ENCODE results near the gene CCDC152. TPM values are rescaled to one million over a fixed set of nuclear protein-coding genes. Genes with fewer than 3 reads are reported as not detected.
"Not testable (repeated sequence)": the region's sequence is repeated elsewhere in the genome, so short reads cannot be mapped to it uniquely, and the experiment has no call there.

The CCDC152 gene
- total RNA-seq, 2 donors from 2014 or later, result 10.5 to 13.5 TPM

DNA sequence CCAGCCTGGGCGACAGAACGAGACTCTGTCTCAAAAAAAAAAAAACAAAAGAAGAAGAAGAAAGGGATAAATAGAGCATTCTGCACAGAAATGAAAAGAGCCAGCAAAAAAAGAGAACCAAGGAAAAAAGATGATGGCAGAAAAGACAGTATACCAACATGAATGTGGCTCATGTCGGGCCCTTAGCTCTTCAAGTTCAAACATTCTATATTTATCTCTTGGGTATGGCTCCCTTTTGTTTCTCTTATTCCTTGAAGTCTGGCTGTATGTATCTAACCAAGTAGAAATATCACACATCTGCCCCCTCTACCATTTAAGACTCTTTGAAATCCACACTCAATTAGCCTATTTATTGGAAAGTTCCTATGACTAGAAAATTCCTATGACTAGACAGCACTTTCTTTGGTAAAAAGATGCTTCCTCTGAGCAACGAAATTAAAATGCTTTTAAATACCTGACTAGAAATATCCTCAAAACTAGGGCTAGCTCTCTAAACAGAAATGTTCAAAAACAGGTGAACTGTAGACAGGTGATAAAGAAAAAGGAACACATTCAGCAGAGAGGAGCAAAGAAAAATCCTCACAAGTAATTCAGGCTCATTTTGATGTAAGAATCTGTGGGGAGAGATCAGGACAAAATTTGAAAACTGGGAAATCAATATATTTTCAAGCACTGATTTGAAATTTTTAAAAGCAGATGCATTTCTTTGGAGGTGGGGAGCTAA, 52.4 kb downstream of the CCDC152 start:
- ATAC-seq (replicated peaks in 1 of 2), result no peak
- Mint-ChIP-seq H3K36me3 (ENCODE audit: insufficient read depth in 2 of 2) (no peaks in the 10 kb centered on the region), H3K27me3 (ENCODE audit: low read depth) (no peaks in the 10 kb centered on the region), H3K9me3 (no peaks in the 10 kb centered on the region), H3K4me1 (ENCODE audit: low read depth) (peaks cover 6% of the 10 kb centered on the region), H3K27ac (no peak overlapping the region), H3K4me3 (no peak overlapping the region)
- DNase-seq, result no peak

DNA sequence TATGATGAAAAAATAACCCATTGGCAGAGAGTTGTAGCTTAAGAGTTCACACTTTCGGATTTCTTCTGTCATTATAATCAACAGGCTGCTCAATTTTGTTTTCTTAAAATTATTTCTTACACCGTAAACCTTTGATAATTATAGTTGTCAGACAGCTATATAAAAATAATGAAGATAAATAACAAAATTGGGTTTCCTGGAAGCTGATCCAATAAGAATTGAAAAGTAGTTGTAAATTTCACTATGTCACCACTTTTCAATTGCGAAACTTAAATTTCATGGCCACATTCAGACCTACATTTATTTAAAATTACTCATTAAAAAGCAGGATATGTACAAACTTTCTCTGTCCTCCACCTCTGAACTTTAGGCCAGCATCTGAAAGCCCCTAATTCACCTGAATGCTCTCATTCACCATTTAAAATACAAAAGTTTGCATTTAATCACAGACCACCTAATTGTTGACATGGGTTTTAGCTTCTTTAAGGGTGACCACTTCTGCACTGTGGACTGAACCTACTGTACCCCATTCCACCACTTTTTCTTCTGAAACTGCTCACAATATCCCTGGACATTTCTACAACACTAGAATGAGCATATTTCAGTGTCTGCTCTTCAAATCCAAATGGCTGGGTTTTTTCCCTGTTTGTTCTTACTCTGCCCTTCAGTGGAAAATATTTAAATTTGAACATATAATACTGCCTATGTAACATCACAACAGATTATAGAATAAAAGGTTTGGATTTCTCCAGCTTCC, 54.4 kb downstream of the CCDC152 start:
- ATAC-seq (replicated peaks in 1 of 2) (no peak), DNase-seq (no peak)
- Mint-ChIP-seq H3K36me3 (ENCODE audit: insufficient read depth in 2 of 2) (no peaks in the 10 kb centered on the region), H3K4me1 (ENCODE audit: low read depth) (peaks cover 6% of the 10 kb centered on the region), H3K27ac (no peak overlapping the region), H3K27me3 (ENCODE audit: low read depth) (no peaks in the 10 kb centered on the region), H3K4me3 (no peak overlapping the region), H3K9me3 (no peaks in the 10 kb centered on the region)

DNA sequence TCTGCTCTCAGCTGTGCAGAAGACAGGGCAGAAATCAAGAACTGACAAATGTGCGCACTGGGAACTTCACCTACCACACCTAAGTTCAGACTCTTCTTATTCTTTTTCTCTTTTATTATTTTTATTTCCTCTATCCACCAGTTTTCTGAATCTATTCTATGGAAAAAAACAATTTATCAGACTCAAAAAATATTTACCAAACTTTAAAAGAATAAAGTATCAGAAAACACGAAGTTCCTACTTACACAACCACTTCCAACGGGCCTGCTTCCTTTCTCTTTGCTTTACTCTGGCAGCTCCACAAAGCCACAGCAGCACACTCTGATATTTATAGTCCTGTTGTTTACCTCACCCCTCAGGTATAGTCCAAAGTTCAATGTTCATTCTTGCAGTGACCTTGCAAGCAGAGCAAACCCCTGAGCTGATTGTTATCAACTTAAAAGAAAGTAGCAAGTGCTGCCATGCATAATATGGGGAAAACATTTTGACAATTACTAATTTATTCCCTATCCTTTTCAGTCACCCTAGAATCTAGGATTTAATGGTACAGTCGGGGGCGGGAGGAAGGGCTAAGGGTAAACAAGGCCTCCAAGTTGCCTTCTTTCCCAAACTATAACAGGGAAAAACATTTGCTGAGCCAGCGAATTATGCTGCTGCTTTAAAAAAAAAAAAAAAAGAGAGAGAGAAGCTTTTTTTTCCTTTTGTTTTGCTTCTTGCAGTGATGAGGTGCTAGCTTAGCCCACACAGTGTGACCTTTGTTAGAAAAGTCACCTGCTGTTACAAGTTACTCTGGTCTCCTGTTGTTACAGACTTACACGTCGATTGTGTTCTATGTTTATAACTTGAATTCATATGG, 55.2 kb downstream of the CCDC152 start, which contains the start of gene SELENOP:
Gene SELENOP, minus strand, starts transcription at position 302 of the 856 bp plus-strand sequence. CDS start 3,539 bp downstream, outside the sequence.
- Mint-ChIP-seq H3K9me3 (no peaks in the 10 kb centered on the region), H3K27me3 (ENCODE audit: low read depth) (no peaks in the 10 kb centered on the region), H3K27ac (no peak within 1 kb of the TSS), H3K4me3 (no peak within 1 kb of the TSS), H3K36me3 (ENCODE audit: insufficient read depth in 2 of 2) (no peaks in the 10 kb centered on the region), H3K4me1 (ENCODE audit: low read depth) (peaks cover 6% of the 10 kb centered on the region)
- DNase-seq (no peak), ATAC-seq (replicated peaks in 1 of 2) (no peak)

DNA sequence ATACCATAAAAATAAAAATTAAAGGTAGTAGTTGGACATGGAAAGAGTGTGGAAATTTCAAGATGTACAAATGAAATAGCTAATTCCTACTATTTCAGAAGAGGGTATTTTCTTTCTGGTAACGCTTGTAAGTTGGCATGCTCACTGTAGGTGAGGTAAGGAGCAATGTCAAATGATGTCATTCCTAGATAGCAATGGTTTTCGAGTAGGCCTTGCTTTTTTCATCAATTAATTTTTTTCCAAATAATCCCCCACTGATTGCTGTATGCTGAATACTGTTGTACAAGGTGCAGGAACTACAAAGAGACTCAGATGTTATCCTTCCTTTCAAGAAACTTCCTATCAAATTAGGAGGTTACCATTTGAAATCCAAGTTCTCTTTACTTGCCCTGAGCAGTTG, 56.0 kb downstream of the CCDC152 start:
- Mint-ChIP-seq H3K27me3 (ENCODE audit: low read depth) (no peaks in the 10 kb centered on the region), H3K9me3 (no peaks in the 10 kb centered on the region), H3K4me1 (ENCODE audit: low read depth) (peaks cover 6% of the 10 kb centered on the region), H3K27ac (no peak overlapping the region), H3K4me3 (no peak overlapping the region), H3K36me3 (ENCODE audit: insufficient read depth in 2 of 2) (no peaks in the 10 kb centered on the region)
- ATAC-seq (replicated peaks in 1 of 2) (no peak), DNase-seq (no peak)

DNA sequence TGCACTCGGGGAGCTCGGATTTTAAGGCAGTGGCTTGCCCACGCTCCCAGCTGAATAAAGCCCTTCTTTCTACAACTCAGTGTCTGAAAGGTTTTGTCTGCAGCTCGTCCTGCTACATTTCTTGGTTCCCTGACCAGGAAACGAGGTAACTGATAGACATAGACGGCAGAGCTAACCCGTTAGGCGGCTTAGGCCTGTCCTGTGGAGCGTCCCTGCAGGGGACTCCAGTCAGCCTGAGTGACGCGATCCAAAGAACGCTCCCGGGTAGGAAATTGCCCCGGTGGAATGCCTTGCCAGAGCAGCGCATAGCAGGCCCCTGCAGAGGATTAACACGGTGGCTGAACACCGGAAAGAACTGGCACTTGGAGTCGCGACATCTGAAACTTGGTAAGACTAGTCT, 56.9 kb downstream of the CCDC152 start:
- peaks cover 6% of the 10 kb centered on the region for H3K4me1 Mint-ChIP-seq (ENCODE audit: low read depth)
- no peaks in the 10 kb centered on the region for H3K27me3 Mint-ChIP-seq (ENCODE audit: low read depth)
- ATAC-seq (replicated peaks in 1 of 2) (no peak), DNase-seq (no peak)
- H3K36me3 Mint-ChIP-seq (ENCODE audit: insufficient read depth in 2 of 2), result no peaks in the 10 kb centered on the region
- no peak overlapping the region for H3K4me3 Mint-ChIP-seq
- H3K9me3 Mint-ChIP-seq, result no peaks in the 10 kb centered on the region
- no peak overlapping the region for H3K27ac Mint-ChIP-seq

DNA sequence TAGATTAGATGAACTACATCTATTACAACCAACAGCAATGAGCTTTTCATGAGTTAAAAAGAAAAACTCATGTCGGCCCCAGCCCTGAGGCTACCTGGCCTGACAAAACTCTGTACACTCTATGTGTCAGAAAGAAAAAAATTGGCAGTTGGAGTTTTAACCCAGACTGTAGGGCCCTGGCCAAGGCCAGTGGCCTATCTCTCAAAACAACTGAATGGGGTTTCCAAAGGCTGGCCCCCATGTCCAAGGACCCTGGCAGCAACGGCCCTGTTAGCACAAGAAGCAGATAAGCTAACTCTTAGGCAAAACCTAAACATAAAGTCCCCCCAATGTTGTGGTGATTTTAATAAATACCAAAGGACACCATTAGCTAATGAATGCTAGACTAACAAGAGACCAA, 59.9 kb downstream of the CCDC152 start:
- H3K27ac Mint-ChIP-seq; DNase-seq; H3K9me3 Mint-ChIP-seq; H3K36me3 Mint-ChIP-seq (ENCODE audit: insufficient read depth in 2 of 2); H3K4me1 Mint-ChIP-seq (ENCODE audit: low read depth); H3K4me3 Mint-ChIP-seq; ATAC-seq (replicated peaks in 1 of 2); H3K27me3 Mint-ChIP-seq (ENCODE audit: low read depth): not testable (repeated sequence)

DNA sequence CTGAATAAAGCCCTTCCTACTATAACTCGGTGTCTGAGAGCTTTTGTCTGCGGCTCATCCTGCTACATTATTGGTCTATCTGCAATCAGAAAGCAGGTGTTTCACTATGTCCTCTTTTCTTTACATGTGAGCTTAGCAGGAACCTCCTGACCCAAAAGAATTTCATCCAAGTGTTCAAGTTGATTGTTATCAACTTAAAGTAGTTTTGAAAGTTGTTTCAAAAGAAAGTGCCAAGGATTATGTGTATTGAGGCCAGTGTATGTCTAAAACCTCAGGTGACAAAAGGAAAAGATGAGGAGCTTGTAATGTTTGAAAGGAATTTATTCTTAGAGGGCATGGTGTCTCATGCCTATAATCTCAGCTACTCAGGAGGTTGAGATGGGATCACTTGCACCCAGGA, 63.1 kb downstream of the CCDC152 start:
- Mint-ChIP-seq H3K9me3 (no peaks in the 10 kb centered on the region), H3K4me1 (ENCODE audit: low read depth) (no peaks in the 10 kb centered on the region), H3K36me3 (ENCODE audit: insufficient read depth in 2 of 2) (no peaks in the 10 kb centered on the region), H3K27me3 (ENCODE audit: low read depth) (no peaks in the 10 kb centered on the region), H3K4me3 (no peak overlapping the region), H3K27ac (no peak overlapping the region)
- DNase-seq (no peak), ATAC-seq (replicated peaks in 1 of 2) (no peak)

DNA sequence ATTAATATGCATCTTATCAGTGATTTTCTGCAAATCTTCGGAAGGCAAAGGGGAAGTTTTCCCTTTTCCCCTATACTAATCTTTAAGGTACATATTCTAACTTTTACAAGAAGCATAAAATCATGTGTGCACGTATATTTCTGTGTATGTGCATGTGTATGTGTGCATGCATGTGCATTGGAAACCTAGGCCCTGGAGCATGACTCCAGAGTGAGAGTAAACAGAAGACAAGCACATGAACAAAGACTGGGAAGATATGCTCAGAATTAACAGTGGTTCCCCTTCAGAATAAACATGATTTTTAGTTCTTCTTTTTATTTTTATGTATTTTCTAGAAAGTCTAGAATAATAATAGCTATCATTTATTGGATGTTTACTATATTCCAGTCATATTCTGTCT, 65.9 kb downstream of the CCDC152 start:
- no peak overlapping the region for H3K27ac Mint-ChIP-seq
- no peaks in the 10 kb centered on the region for H3K36me3 Mint-ChIP-seq (ENCODE audit: insufficient read depth in 2 of 2)
- DNase-seq (no peak), ATAC-seq (replicated peaks in 1 of 2) (no peak)
- no peaks in the 10 kb centered on the region for H3K4me1 Mint-ChIP-seq (ENCODE audit: low read depth)
- no peaks in the 10 kb centered on the region for H3K9me3 Mint-ChIP-seq
- H3K27me3 Mint-ChIP-seq (ENCODE audit: low read depth), result no peaks in the 10 kb centered on the region
- H3K4me3 Mint-ChIP-seq, result no peak overlapping the region

DNA sequence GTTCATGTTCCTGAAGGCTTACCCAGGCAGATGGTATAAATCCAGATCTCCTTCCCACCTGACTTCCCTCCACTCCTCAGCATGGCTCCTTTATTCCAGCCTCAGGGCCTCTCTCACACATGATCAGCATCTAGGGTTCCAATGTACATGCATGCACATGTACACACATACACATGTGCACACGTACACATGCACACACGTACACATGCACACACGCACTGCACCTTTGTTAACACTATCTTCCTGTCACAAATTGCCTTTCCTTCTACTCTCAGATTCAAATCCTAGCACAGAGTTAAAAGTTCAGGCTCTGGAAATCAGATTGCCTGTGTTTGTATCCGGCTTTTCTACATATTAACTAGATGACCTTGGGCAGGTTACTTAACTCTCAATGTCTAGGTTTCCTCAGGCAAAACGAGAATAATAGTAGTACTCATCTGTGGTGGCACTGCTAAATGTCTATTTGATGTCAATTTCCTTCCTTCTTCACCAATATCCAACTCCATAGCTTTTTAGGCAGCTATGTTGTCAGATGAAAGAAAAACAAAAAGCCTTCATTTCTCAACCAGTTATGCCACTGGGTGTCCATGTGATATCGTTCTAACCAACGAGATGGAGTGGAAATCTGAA, 67.8 kb downstream of the CCDC152 start:
- Mint-ChIP-seq H3K36me3 (ENCODE audit: insufficient read depth in 2 of 2) (no peaks in the 10 kb centered on the region), H3K4me3 (no peak overlapping the region), H3K27ac (no peak overlapping the region), H3K27me3 (ENCODE audit: low read depth) (no peaks in the 10 kb centered on the region), H3K4me1 (ENCODE audit: low read depth) (no peaks in the 10 kb centered on the region), H3K9me3 (no peaks in the 10 kb centered on the region)
- ATAC-seq (replicated peaks in 1 of 2) (no peak), DNase-seq (no peak)

DNA sequence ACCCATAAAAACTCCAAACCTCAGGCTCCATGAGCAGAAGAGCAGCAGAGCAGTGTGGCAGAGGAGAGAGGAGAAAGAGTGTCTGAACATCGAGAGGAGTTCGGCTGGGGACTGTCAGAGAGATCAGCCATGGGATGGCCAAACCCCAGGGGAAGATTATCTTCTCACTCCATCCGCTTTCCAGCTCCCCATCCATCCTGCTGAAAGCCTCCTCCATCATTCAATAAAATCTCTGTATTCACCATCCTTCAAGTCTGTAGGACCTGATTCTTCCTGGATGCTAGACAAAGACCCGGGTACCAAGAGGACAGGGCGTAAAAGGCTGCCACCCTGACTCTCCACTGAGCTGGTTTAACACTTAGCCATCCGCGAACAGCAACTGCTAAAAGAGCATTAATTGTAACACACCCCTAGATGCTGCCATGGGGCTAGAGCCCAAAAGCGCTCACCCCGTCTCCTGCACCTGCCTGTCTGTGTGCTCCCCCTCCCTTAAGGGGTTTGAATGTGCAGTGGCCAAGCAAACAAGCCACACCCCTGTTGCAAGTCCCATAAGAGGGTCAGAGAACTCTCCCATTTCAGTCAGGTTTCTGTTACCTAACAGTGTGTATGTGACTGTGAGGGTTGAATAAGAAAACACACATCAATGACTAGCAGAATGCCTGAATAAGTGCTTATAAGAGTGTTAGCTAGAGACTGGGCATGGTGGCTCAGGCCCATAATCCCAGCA, 69.0 kb downstream of the CCDC152 start:
- DNase-seq (no peak), ATAC-seq (replicated peaks in 1 of 2) (no peak)
- H3K36me3 Mint-ChIP-seq (ENCODE audit: insufficient read depth in 2 of 2), result no peaks in the 10 kb centered on the region
- H3K9me3 Mint-ChIP-seq, result no peaks in the 10 kb centered on the region
- H3K27ac Mint-ChIP-seq, result no peak overlapping the region
- H3K4me3 Mint-ChIP-seq, result no peak overlapping the region
- H3K27me3 Mint-ChIP-seq (ENCODE audit: low read depth), result no peaks in the 10 kb centered on the region
- H3K4me1 Mint-ChIP-seq (ENCODE audit: low read depth), result no peaks in the 10 kb centered on the region

DNA sequence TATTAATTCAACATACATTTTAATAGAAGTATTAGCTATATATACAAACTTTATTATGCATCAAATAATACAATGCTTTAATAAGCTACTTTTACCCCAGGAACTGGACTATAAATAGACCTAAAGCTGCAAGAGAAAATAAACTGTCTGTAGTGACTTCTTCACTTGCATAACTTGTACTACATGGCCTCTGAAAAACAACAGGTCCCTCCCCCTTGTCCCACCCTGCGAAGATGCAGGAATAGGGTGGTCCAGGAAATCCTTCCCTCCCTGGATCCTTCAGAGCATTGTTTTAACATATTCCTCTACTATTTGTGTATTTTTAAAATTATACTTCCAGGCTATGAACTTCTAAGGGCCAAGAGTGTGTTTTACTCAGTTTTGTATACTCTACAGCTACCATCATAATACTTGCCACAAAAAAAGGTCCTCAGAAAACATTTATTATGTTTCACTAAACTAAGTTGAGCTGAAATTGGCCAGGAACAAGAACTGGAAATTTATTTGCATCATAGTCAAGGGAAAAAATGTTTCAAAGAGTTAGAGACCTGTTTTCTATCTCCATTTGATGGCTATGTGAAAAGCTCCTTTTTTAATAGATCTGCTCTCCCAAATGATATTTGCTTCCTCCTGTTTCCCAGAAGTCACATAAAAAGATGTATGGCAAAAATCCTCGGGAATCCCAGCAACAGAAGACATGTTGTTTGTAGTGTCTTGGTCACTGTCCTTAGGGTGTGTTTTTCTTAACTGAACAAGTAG, 70.3 kb downstream of the CCDC152 start:
- Mint-ChIP-seq H3K27me3 (ENCODE audit: low read depth) (no peaks in the 10 kb centered on the region), H3K36me3 (ENCODE audit: insufficient read depth in 2 of 2) (no peaks in the 10 kb centered on the region), H3K4me1 (ENCODE audit: low read depth) (no peaks in the 10 kb centered on the region), H3K9me3 (no peaks in the 10 kb centered on the region), H3K27ac (no peak overlapping the region), H3K4me3 (no peak overlapping the region)
- ATAC-seq (replicated peaks in 1 of 2) (no peak), DNase-seq (no peak)

DNA sequence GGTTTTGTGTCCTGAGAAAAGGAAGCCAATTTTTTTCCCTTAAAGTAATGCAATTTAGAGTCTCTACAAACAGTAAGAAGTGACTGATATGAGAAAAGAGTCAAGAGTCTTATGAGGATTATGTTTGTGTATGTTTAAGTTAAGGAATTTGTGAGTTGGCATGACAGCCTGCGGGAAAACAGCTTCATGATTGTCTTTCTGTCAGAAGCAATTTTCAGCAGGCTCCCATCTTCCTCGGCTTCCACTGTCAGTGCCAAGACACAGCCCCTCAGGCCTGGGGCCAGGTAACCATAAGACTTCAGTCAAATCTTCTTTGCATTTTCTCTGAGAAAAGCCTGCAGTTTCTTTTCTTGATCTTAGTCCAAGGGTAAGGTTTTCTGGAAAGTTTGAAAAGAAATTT, 72.1 kb downstream of the CCDC152 start:
- Mint-ChIP-seq H3K4me3 (no peak overlapping the region), H3K9me3 (no peaks in the 10 kb centered on the region), H3K27ac (no peak overlapping the region), H3K36me3 (ENCODE audit: insufficient read depth in 2 of 2) (no peaks in the 10 kb centered on the region), H3K4me1 (ENCODE audit: low read depth) (no peaks in the 10 kb centered on the region), H3K27me3 (ENCODE audit: low read depth) (no peaks in the 10 kb centered on the region)
- DNase-seq, result no peak
- ATAC-seq (replicated peaks in 1 of 2), result no peak
